ENCODE results near the gene TNPO3.

Gene TNPO3

DNA sequence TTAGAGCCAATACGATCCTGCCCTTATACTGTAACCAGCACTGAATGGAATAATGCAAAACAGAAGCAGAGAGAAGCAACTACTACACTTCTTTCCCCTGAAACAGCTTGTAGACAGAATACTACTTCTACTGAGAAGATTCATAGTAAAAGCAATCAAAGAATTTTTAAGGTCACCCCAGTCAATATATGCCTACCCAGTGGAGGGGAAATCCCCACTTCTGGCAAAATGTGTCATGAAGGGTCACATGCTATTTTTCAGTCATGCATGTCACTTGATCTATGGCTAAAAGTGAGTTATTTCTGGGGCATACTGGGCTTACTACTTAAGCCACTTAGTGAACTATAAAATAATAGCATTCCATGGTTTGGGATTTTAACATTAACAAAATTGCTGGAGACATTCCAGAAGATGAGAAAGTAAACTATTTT, 91.6 kb downstream of the TNPO3 start:
- Mint-ChIP-seq H3K27me3 (no peaks in the 10 kb centered on the region), H3K9me3 (no peaks in the 10 kb centered on the region), H3K4me3 (no peak overlapping the region), H3K27ac (ENCODE audit: low read depth) (no peak overlapping the region), H3K36me3 (ENCODE audit: insufficient read depth) (peaks cover 60% of the 10 kb centered on the region), H3K4me1 (no peaks in the 10 kb centered on the region)
- no peak for ATAC-seq (replicated peaks; ENCODE audit: extremely low read depth, poor library complexity, severe bottlenecking)
- DNase-seq (ENCODE audit: low spot score in 2 of 2), result no peak

DNA sequence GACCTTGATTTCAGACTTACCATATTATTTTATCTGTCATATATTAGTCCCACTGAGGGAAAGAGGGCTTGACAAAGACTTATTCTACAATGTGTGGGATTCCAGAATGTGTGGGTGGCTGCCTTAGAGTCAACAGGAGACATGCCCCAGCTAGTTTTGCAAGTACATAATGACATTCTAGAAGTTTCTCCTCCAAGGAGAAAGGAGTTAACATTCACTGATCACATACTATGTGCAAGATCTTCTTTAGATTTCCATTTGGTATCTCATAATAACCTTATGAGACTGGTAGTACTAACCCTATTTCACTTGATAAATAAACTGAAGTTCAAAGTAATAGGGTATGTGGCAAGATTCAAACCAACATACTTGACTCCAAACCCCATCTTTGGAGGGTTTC, 92.0 kb downstream of the TNPO3 start:
- H3K27me3 Mint-ChIP-seq, result no peaks in the 10 kb centered on the region
- no peak overlapping the region for H3K4me3 Mint-ChIP-seq
- H3K9me3 Mint-ChIP-seq, result no peaks in the 10 kb centered on the region
- no peak overlapping the region for H3K27ac Mint-ChIP-seq (ENCODE audit: low read depth)
- H3K4me1 Mint-ChIP-seq, result no peaks in the 10 kb centered on the region
- H3K36me3 Mint-ChIP-seq (ENCODE audit: insufficient read depth), result peaks cover 62% of the 10 kb centered on the region
- no peak for DNase-seq (ENCODE audit: low spot score in 2 of 2)
- ATAC-seq (replicated peaks; ENCODE audit: extremely low read depth, poor library complexity, severe bottlenecking), result no peak

DNA sequence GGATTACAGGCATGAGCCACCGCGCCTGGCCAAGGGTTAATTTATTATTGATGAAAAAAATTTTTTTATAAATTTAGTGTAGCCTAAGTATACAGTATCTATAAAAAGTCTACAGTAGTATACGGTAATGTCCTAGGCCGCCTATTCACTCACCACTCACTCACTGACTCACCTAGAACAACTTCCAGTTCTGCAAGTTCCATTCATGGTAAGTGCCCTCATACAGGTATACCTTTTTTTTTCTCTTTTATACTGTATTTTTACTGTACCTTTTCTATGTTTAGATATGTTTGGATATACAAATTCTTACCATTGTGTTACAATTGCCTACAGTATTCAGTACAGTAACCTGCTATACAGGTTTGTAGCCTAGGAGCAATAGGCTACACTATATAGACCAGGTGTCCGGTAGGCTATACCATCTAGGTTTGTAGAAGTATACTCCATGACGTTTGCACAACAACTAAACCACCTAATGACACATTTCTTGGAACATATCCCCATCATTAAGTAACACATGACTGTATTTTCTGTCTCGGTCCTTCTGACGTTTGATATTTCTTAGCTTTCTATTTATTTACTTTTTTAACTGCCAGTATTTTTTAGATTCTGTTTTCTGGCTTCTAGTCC, 93.8 kb downstream of the TNPO3 start:
- no peak overlapping the region for H3K27ac Mint-ChIP-seq (ENCODE audit: low read depth)
- no peak for ATAC-seq (replicated peaks; ENCODE audit: extremely low read depth, poor library complexity, severe bottlenecking)
- no peaks in the 10 kb centered on the region for H3K27me3 Mint-ChIP-seq
- no peak overlapping the region for H3K4me3 Mint-ChIP-seq
- H3K36me3 Mint-ChIP-seq (ENCODE audit: insufficient read depth), result peaks cover 62% of the 10 kb centered on the region
- no peak for DNase-seq (ENCODE audit: low spot score in 2 of 2)
- H3K9me3 Mint-ChIP-seq, result no peaks in the 10 kb centered on the region
- no peaks in the 10 kb centered on the region for H3K4me1 Mint-ChIP-seq

DNA sequence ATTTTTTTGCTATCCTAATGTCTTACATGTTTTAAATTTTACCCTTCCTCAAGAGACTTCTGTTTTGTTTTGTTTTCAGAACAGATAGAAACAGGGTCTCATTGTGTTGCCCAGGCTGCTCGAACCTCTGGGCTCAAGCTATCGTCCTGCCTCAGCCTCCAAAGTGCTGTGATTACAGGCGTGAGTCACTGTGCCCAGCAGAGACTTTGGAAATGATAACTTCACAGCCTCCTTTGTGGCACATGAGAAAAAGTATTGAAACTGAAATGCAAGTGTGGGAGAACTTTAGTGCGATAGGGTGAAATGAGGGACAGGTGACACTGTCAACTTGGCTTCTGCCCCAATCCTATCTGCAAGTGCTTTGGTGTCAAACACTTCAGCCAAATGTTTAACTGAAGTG, 95.6 kb downstream of the TNPO3 start:
- DNase-seq (ENCODE audit: low spot score in 2 of 2), result no peak
- Mint-ChIP-seq H3K9me3 (no peaks in the 10 kb centered on the region), H3K27me3 (no peaks in the 10 kb centered on the region), H3K36me3 (ENCODE audit: insufficient read depth) (peaks cover 59% of the 10 kb centered on the region), H3K27ac (ENCODE audit: low read depth) (no peak overlapping the region), H3K4me1 (no peaks in the 10 kb centered on the region), H3K4me3 (no peak overlapping the region)
- no peak for ATAC-seq (replicated peaks; ENCODE audit: extremely low read depth, poor library complexity, severe bottlenecking)

DNA sequence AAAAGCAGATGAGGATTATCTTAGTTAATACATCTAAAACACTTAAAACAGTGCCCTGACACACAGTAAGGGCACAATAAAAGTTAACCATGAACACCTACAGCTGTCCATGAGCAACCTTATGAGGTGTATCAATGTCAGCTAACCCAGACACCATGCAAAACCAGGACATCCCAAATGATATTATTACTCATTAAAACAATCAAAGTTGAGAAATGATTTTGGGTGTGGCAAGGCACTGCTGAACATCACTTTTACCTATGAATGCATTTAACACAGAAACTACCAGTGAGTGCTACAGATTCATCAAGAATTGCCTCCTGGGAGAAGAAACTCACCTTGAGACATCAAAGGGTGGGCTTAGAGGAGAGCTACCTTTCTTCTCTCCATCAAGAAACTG, 98.9 kb downstream of the TNPO3 start:
- Mint-ChIP-seq H3K27me3 (no peaks in the 10 kb centered on the region), H3K27ac (ENCODE audit: low read depth) (no peak overlapping the region), H3K4me3 (no peak overlapping the region), H3K36me3 (ENCODE audit: insufficient read depth) (peaks cover 58% of the 10 kb centered on the region), H3K9me3 (no peaks in the 10 kb centered on the region), H3K4me1 (no peaks in the 10 kb centered on the region)
- ATAC-seq (replicated peaks; ENCODE audit: extremely low read depth, poor library complexity, severe bottlenecking), result no peak
- DNase-seq (ENCODE audit: low spot score in 2 of 2), result no peak

DNA sequence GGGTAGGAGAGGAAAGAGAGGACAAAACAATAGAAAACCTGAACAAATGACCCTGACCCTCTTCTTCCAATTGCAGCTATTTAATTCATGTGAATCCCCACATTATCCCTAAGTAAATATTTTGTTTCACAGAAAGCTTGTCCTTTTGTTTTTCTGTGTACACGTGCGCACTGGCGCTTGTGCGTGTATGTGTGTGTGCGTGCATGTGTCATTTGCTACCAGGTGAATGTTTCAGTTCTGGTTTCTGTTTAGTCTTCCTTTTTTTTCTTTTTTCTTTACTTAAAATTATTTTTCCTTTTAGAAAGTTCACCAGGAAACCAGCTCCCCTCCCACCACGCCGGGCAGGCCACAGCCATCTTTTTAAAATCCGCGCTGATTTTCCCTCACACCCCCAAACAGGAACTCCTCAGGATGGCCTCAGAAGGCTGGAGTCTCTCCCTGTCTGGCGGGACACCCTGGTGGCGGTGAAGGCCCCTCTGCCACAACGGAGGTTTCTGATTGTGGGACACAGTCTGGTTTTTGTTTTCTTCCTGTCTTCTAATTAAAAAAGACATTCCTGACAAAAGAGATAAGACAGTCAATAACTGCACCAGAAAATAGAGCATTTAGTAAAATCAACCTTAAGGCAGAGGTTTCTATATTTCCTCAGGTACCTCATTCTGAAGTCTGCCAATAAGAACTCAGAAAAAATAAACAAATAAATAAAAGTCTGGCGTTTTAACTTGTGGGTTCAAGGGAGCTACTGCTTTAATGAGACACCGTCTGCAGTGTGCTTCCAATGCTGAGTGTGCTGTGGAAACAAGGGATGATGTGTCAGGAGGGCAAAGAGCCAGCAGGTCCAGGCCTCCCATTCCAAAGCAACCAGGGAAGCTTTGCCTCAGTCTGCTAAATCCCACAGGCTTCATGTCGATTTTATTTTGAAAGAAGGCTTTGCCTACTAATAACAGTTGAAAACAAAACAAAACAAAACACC, 99.8 kb downstream of the TNPO3 start:
- DNase-seq (ENCODE audit: low spot score in 2 of 2) (no peak), ATAC-seq (replicated peaks; ENCODE audit: extremely low read depth, poor library complexity, severe bottlenecking) (no peak)
- Mint-ChIP-seq H3K36me3 (ENCODE audit: insufficient read depth) (peaks cover 56% of the 10 kb centered on the region), H3K27ac (ENCODE audit: low read depth) (peak overlapping the region; percentile 16), H3K4me3 (no peak overlapping the region), H3K27me3 (no peaks in the 10 kb centered on the region), H3K4me1 (no peaks in the 10 kb centered on the region), H3K9me3 (no peaks in the 10 kb centered on the region)

DNA sequence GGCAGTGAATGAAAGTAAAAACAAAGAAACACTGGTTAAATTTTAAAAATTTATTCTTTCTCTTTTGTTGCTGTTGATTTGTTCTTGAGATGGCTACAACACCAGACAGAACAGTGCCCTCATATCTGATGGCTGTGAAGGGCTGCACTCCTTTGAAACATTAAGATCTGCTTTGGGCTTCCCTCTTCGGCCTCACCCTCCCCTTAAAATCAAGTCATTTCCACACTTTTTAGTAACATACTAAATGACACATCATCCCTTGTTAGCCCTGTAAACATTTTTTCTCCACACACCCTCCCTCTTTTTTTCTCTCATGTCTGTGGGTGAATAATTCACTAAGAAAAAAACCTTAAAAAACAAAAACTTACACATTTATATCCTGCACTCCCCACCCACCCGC, 100.8 kb downstream of the TNPO3 start:
- no peak for ATAC-seq (replicated peaks; ENCODE audit: extremely low read depth, poor library complexity, severe bottlenecking)
- peaks cover 49% of the 10 kb centered on the region for H3K36me3 Mint-ChIP-seq (ENCODE audit: insufficient read depth)
- H3K27ac Mint-ChIP-seq (ENCODE audit: low read depth), result peak overlapping the region; percentile 16
- no peak overlapping the region for H3K4me3 Mint-ChIP-seq
- no peak for DNase-seq (ENCODE audit: low spot score in 2 of 2)
- no peaks in the 10 kb centered on the region for H3K27me3 Mint-ChIP-seq
- H3K9me3 Mint-ChIP-seq, result no peaks in the 10 kb centered on the region
- H3K4me1 Mint-ChIP-seq, result no peaks in the 10 kb centered on the region

DNA sequence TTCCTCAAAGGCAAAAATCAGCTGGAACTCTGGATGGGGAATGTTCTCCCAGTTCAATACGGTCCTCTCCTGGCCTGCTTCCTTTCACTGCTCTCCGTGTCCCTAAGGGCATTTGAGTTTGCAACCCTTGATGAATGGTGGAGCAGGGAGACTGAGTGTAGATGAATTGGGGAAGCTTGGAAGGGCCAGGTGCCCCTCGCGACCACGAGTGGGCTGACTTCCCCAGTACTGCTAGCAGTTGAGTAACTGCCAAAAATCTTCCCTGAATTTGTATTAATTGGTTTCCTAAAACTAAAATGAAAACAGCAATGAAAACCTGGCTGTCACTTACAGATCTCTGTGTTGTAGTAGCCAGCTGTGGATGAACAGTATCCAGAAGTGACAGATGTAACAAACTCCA, 103.6 kb downstream of the TNPO3 start:
- no peak overlapping the region for H3K27ac Mint-ChIP-seq (ENCODE audit: low read depth)
- ATAC-seq (replicated peaks; ENCODE audit: extremely low read depth, poor library complexity, severe bottlenecking) (no peak), DNase-seq (ENCODE audit: low spot score in 2 of 2) (no peak)
- H3K27me3 Mint-ChIP-seq, result no peaks in the 10 kb centered on the region
- no peak overlapping the region for H3K4me3 Mint-ChIP-seq
- no peaks in the 10 kb centered on the region for H3K4me1 Mint-ChIP-seq
- H3K9me3 Mint-ChIP-seq, result no peaks in the 10 kb centered on the region
- H3K36me3 Mint-ChIP-seq (ENCODE audit: insufficient read depth), result peaks cover 31% of the 10 kb centered on the region

DNA sequence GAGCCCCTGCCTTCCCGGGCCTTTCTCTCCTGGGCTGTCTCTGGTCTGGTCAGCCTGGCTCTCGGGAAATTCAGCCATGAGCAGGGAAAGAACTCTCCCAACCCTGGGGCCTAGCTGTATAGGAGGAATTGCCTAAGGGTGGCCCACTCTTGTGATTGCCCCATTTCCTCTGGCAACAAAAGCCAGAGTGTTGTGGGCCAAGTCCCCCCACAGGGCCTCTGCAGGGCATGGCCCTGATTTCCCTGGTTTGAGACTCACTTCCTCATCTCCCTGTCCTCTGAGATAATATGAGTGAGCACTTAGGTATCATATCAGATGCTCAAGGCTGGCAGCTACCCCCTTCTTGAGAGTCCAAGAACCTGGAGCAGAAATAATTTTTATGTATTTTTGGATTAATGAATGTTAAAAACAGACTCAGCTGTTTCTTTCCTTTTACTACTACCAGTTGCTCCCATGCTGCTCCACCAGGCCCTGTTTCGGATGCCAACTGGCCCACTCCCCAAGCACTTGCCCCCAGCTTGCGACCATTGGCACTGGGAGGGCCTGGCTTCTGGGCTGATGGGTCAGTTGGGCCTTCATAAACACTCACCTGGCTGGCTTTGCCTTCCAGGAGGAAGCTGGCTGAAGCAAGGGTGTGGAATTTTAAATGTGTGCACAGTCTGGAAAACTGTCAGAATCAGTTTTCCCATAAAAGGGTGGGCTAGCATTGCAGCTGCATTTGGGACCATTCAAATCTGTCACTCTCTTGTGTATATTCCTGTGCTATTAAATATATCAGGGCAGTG, 105.7 kb downstream of the TNPO3 start:
- no peak overlapping the region for H3K27ac Mint-ChIP-seq (ENCODE audit: low read depth)
- H3K36me3 Mint-ChIP-seq (ENCODE audit: insufficient read depth), result peaks cover 18% of the 10 kb centered on the region
- H3K27me3 Mint-ChIP-seq, result no peaks in the 10 kb centered on the region
- no peaks in the 10 kb centered on the region for H3K9me3 Mint-ChIP-seq
- no peak overlapping the region for H3K4me3 Mint-ChIP-seq
- no peaks in the 10 kb centered on the region for H3K4me1 Mint-ChIP-seq
- ATAC-seq (replicated peaks; ENCODE audit: extremely low read depth, poor library complexity, severe bottlenecking), result no peak
- no peak for DNase-seq (ENCODE audit: low spot score in 2 of 2)

DNA sequence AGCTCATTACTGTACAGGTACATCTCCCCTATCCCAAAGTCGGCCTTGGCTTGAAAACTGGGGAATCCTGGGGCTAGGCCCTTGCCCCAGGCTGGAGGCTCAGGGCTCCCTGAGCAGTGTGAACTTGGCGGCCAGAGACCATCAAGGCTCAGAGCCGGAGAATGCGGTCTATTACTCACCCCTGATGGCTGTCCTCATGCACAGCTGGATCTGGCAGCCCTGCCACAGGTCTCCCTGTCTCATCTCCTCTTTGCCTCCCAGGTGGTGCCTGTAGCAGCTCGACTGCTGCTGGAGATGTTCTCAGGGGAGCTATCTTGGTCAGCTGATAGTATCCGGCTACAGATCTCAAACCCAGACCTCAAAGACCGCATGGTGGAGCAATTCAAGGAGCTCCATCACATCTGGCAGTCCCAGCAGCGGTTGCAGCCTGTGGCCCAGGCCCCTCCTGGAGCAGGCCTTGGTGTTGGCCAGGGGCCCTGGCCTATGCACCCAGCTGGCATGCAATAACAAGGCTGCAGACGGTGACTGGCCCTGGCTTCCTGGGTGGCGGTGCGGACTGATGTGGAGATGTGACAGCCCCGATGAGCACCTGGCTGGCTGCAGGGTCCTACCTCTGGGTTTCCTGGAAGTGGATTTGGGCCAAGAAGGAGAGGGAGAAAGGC, 106.5 kb downstream of the TNPO3 start:
- no peaks in the 10 kb centered on the region for H3K27me3 Mint-ChIP-seq
- DNase-seq (ENCODE audit: low spot score in 2 of 2), result no peak
- H3K9me3 Mint-ChIP-seq, result no peaks in the 10 kb centered on the region
- H3K36me3 Mint-ChIP-seq (ENCODE audit: insufficient read depth), result peaks cover 16% of the 10 kb centered on the region
- no peak for ATAC-seq (replicated peaks; ENCODE audit: extremely low read depth, poor library complexity, severe bottlenecking)
- no peak overlapping the region for H3K4me3 Mint-ChIP-seq
- H3K27ac Mint-ChIP-seq (ENCODE audit: low read depth), result no peak overlapping the region
- no peaks in the 10 kb centered on the region for H3K4me1 Mint-ChIP-seq

DNA sequence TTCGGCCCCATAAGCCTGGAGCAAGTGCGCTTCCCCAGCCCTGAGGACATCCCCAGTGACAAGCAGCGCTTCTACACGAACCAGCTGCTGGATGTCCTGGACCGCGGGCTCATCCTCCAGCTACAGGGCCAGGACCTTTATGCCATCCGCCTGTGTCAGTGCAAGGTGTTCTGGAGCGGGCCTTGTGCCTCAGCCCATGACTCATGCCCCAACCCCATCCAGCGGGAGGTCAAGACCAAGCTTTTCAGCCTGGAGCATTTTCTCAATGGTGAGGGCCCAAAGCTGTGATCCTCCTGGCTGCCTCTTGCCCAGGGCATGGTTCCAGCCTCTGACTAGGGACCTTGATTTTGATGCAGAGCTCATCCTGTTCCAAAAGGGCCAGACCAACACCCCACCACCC, 107.1 kb downstream of the TNPO3 start:
- Mint-ChIP-seq H3K27me3 (no peaks in the 10 kb centered on the region), H3K36me3 (ENCODE audit: insufficient read depth) (peaks cover 14% of the 10 kb centered on the region), H3K27ac (ENCODE audit: low read depth) (no peak overlapping the region), H3K4me1 (no peaks in the 10 kb centered on the region), H3K4me3 (no peak overlapping the region), H3K9me3 (no peaks in the 10 kb centered on the region)
- no peak for ATAC-seq (replicated peaks; ENCODE audit: extremely low read depth, poor library complexity, severe bottlenecking)
- DNase-seq (ENCODE audit: low spot score in 2 of 2), result no peak

Measured in central memory CD8-positive, alpha-beta T cell (primary cell).